ENCODE measurements around the gene CDC42BPA.

GRCh38 chr1:226993814-226994585 lies 324.3 kb downstream of the CDC42BPA start:
- no peak for TF ChIP-seq CTCF (IDR thresholded peaks at IDR 0.05)
- TF ChIP-seq POLR2A (IDR thresholded peaks at IDR 0.05) = no peak

All from lower leg skin (tissue), 3 donors.